ENCODE measurements around the gene AMOTL2. TPM values are rescaled to one million over a fixed set of nuclear protein-coding genes. Genes with fewer than 3 reads are reported as not detected.

Gene AMOTL2
- total RNA-seq, 4 donors from 2014 or later = 17.9 to 29.9 (median 20.6) TPM

DNA sequence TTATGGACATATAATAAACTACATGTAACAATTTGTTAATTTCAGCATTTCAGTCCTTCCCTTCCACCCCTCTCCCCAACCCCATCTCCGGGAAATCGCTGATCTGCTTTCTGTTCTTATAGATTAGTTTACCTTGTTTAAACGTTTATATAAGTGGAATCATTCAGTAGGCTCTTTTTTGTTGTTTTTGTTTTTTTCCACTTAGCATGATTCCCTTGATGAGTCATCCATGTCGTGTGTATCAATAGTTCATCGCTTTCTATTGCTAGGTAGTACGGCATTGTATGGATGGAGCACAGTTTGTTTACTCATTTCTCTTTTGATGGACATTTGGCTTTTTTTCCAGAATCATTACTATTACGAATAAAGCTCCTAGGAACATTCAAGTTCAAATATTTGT lies 23.5 kb upstream of the AMOTL2 start:
- Histone ChIP-seq H3K9me3 (peaks cover 0 to 3% (median 0%) of the 10 kb centered on the region in 3 donors), H3K27ac (no peak overlapping the region), H3K4me1 (peaks cover 0 to 4% of the 10 kb centered on the region in 2 donors), H3K27me3 (peaks cover 0 to 5% (median 4%) of the 10 kb centered on the region in 3 donors), H3K36me3 (no peaks in the 10 kb centered on the region), H3K4me3 (no peak overlapping the region)
- DNase-seq (no peak), ATAC-seq (no peak)
- TF ChIP-seq CTCF (IDR thresholded peaks at IDR 0.05 in 4 of 5, conservative IDR thresholded peaks at IDR 0.05 in 1 of 5) (no peak), POLR2A (IDR thresholded peaks at IDR 0.05) (no peak)
- intact Hi-C loops (cut with DNase I; ENCODE audit: low total_unique reads) (no loop called here), in situ Hi-C loops (cut with MboI; ENCODE audit: low sequenced_read_pairs in 4 of 4) (no loop called here)

DNA sequence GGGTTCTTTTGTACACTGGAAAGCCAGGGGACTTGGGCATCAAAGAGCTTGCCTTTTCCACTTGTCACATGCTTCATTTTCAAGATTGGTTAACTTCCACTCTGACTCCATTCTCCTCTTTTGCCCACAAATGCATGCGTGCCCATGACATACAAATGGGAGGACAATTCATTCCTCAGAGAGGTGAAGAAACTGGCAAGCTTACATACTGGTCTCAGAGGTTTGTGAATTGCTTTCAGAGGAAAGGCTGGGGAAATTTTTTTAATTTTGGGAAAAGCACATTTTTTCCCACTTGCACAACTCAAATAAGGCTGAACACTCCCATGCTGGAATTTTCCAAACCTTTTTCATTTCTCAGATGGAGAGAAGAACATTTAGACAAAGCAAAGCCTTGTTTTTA lies 20.9 kb upstream of the AMOTL2 start:
- intact Hi-C loops (cut with DNase I; ENCODE audit: low total_unique reads) (no loop called here), in situ Hi-C loops (cut with MboI; ENCODE audit: low sequenced_read_pairs in 4 of 4) (no loop called here)
- H3K4me3 ChIP-seq = no peak overlapping the region
- no peaks in the 10 kb centered on the region for H3K9me3 ChIP-seq
- ATAC-seq (peak in 1 of 2 donors; percentile 59), DNase-seq (no peak)
- no peak for TF ChIP-seq POLR2A (IDR thresholded peaks at IDR 0.05)
- no peak for TF ChIP-seq CTCF (IDR thresholded peaks at IDR 0.05 in 4 of 5, conservative IDR thresholded peaks at IDR 0.05 in 1 of 5)
- no peaks in the 10 kb centered on the region for H3K36me3 ChIP-seq
- peaks cover 0 to 4% of the 10 kb centered on the region in 2 donors for H3K4me1 ChIP-seq
- peaks cover 0 to 4% (median 0%) of the 10 kb centered on the region in 3 donors for H3K27me3 ChIP-seq
- peak overlapping the region in 2 of 4 donors; percentile 49 to 54 for H3K27ac ChIP-seq

GRCh38 chr3:134394380-134394779 lies 20.1 kb upstream of the AMOTL2 start:
- DNase-seq (peak in 1 of 2 donors; percentile 52), ATAC-seq (peak; percentile 68)
- Histone ChIP-seq H3K4me1 (peaks cover 0 to 4% of the 10 kb centered on the region in 2 donors), H3K36me3 (no peaks in the 10 kb centered on the region), H3K4me3 (no peak overlapping the region), H3K9me3 (no peaks in the 10 kb centered on the region), H3K27ac (peak overlapping the region in 2 of 4 donors; percentile 34 to 54), H3K27me3 (peaks cover 0 to 4% (median 0%) of the 10 kb centered on the region in 3 donors)
- intact Hi-C loops (cut with DNase I; ENCODE audit: low total_unique reads) (no loop called here), in situ Hi-C loops (cut with MboI; ENCODE audit: low sequenced_read_pairs in 4 of 4) (no loop called here)
- TF ChIP-seq POLR2A (IDR thresholded peaks at IDR 0.05) (no peak), CTCF (IDR thresholded peaks at IDR 0.05 in 4 of 5, conservative IDR thresholded peaks at IDR 0.05 in 1 of 5) (no peak)

DNA sequence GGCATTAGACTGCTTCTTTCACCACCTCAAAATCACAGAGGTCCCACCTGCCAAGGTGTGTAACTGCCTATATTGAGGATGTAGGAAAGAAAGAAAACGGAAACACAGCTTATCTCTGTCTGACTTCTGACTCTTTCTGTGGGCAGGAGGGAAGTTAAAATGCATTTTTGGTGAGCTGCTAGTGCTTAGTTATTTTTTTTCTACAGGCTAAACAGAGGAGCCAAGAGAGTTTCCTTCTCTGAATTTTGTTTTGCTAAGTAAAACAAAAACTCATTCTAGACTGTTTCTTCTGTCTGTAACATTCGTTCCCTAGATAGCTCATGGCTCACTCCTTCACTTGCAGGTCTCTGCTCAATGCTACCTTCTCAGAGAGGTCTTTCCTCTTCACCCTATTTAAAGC lies 18.8 kb upstream of the AMOTL2 start:
- H3K36me3 ChIP-seq = no peaks in the 10 kb centered on the region
- intact Hi-C loops (cut with DNase I; ENCODE audit: low total_unique reads) (no loop called here), in situ Hi-C loops (cut with MboI; ENCODE audit: low sequenced_read_pairs in 4 of 4) (no loop called here)
- ATAC-seq (no peak), DNase-seq (no peak)
- TF ChIP-seq CTCF (IDR thresholded peaks at IDR 0.05 in 4 of 5, conservative IDR thresholded peaks at IDR 0.05 in 1 of 5) (no peak), POLR2A (IDR thresholded peaks at IDR 0.05) (no peak)
- no peaks in the 10 kb centered on the region for H3K27me3 ChIP-seq
- peak overlapping the region in 2 of 4 donors; percentile 37 to 46 for H3K27ac ChIP-seq
- H3K9me3 ChIP-seq = no peaks in the 10 kb centered on the region
- H3K4me1 ChIP-seq = peaks cover 0 to 4% of the 10 kb centered on the region in 2 donors
- no peak overlapping the region for H3K4me3 ChIP-seq
